ENCODE results near the gene NPHP4.

NPHP4 gene

DNA sequence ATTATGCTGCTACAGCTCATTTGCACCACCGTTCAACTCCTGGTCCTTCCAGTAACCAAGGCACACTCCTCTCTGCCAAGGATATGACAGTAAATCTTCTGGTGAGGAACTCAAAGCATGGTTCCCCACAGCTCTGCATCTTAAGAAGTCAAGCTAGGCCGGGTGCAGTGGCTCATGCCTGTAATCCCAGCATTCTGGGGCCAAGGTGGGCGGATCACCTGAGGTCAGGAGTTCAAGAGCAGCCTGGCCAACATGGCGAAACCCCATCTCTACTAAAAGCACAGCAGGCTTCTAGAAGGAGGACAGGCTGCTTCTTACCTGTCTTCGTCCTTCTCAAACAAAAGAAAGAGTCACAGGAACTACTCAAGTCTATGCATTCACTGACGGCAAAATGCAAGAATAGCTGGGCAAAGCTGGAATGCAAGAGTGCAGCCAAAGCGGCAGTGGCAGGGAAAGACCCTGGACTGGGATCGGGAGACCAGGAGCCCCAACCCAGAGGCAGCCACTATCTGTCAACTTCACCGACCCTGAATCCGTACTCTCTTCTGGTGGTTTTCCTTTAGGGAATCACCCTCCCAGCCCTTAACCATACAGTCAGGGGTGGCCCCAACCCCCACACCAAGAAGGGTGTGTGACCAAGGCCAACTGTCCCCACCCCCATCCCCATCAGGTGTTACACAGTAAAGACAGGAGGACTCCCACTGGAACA, 75.5 kb downstream of the NPHP4 start:
- no peaks in the 10 kb centered on the region for H3K36me3 ChIP-seq (replicated peaks)
- no peak for DNase-seq
- TF ChIP-seq, protein P1, sequence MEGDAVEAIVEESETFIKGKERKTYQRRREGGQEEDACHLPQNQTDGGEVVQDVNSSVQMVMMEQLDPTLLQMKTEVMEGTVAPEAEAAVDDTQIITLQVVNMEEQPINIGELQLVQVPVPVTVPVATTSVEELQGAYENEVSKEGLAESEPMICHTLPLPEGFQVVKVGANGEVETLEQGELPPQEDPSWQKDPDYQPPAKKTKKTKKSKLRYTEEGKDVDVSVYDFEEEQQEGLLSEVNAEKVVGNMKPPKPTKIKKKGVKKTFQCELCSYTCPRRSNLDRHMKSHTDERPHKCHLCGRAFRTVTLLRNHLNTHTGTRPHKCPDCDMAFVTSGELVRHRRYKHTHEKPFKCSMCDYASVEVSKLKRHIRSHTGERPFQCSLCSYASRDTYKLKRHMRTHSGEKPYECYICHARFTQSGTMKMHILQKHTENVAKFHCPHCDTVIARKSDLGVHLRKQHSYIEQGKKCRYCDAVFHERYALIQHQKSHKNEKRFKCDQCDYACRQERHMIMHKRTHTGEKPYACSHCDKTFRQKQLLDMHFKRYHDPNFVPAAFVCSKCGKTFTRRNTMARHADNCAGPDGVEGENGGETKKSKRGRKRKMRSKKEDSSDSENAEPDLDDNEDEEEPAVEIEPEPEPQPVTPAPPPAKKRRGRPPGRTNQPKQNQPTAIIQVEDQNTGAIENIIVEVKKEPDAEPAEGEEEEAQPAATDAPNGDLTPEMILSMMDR (IDR thresholded peaks at IDR 0.05; ENCODE audit: low read depth, low read length, missing control alignments) = no peak
- no peak overlapping the region for H3K4me3 ChIP-seq (ENCODE audit: low read depth, low read length)
- no peaks in the 10 kb centered on the region for H3K27me3 ChIP-seq (replicated peaks)
- in situ Hi-C loops (cut with HindIII; ENCODE audit: low pct_ligation_motif_present, low sequenced_read_pairs) = no loop called here
- H3K27ac ChIP-seq = no peak overlapping the region

DNA sequence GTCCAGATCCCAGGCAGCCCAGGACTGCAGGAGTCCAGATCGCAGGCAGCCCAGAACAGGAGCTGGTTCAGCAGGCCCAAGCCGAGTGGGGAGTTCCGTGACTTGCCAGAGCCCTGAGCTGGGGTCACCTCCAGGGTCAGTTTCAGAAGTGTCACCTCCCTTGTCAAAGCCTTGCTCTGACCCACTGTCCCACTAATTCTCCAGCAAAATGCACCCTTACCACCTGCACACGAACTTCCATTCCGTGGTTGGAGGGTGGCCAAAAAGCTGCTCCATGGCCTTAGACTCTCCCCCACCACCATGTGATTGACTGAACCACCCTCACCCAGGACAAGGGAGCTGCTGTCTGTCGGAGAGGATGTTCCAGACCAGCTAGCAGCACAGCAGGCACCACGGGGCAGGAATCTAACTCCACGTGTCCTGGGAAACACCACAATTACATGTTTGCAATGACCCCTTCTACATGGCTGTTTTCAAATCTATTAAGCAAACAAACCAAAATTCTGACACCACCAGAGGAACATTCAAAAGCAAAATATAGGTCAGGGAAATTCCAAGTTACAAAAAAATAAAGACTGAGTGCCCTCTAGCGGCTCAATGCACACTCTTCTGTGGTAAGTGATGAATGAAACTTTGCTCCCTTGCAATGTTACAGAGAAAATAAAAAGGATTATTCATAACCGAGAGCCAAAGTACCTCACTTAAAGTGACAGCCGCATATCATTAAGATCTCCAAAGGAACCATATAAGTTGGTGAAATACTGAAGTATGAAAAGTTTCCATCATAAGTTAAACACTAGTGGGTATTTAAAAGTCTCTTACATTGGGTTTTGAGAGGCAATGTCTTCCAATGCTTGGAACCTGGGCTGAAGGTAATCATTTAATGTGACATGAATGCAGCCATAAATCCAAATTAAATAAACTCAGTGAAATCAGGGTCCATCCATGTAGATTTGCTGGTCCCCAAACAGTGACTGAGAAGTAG, 76.3 kb downstream of the NPHP4 start:
- peak; percentile 58 for DNase-seq
- TF ChIP-seq, protein P1 (IDR thresholded peaks at IDR 0.05; ENCODE audit: low read depth, low read length, missing control alignments) = peak; percentile 79
- H3K36me3 ChIP-seq (replicated peaks) = no peaks in the 10 kb centered on the region
- H3K27me3 ChIP-seq (replicated peaks) = no peaks in the 10 kb centered on the region
- H3K27ac ChIP-seq = no peak overlapping the region
- H3K4me3 ChIP-seq (ENCODE audit: low read depth, low read length) = no peak overlapping the region
- in situ Hi-C loops (cut with HindIII; ENCODE audit: low pct_ligation_motif_present, low sequenced_read_pairs) = no loop called here

DNA sequence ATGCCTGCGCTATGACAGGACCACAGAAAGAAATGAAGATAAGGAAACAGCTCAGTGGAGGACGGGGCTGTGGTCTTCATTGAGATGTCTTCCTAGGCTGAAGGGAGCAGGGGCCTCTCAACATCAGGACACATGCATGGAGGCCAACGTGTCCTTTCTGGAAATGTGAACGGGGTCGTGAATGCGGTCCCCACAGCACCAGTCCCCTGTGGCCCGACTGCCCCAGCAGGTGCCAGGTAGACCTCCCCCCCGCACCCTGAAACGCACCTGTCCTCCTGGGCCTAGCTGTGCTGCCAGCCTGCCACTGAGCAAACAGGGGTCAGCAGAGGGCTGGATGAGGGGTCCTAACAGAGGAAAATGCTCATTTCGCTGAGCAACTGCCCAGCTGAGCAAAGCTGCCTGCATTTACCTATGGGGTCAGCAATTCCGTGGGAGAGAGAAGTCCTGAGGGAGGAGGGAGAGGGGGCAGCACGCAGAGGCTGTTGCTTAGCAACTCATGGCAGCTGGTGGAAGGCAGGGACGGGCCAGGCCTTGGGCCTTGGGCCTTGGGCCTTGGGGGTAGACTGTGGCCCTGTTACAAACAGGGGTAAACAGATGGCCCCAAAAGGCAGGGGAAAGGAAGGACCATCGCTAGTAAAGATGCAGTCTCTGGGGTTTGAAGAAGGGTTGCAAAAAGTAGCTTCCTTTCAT, 77.4 kb downstream of the NPHP4 start:
- no peak for DNase-seq
- H3K36me3 ChIP-seq (replicated peaks) = no peaks in the 10 kb centered on the region
- H3K4me3 ChIP-seq (ENCODE audit: low read depth, low read length) = no peak overlapping the region
- in situ Hi-C loops (cut with HindIII; ENCODE audit: low pct_ligation_motif_present, low sequenced_read_pairs) = no loop called here
- TF ChIP-seq, protein P1 (IDR thresholded peaks at IDR 0.05; ENCODE audit: low read depth, low read length, missing control alignments) = no peak
- H3K27ac ChIP-seq = no peak overlapping the region
- no peaks in the 10 kb centered on the region for H3K27me3 ChIP-seq (replicated peaks)

DNA sequence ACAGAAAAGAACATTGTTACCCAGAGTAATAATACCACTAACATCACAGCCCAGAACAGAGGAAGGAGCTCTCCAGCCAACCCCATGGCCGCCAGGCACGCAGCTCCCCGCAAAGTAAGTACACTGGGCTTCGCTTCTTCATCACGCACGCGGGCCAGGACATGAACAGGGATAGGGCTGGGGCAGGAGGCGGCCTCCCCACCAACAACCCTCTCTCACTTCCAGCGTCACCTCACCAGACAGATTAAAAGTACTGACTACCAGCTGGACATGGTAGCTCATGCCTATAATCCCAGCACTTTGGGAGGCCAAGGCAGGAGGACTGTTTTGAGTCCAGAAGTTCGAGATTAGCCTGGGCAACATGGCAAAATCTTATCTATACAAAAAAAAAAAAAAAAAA, 78.3 kb downstream of the NPHP4 start:
- H3K27ac ChIP-seq = no peak overlapping the region
- H3K36me3 ChIP-seq (replicated peaks) = no peaks in the 10 kb centered on the region
- TF ChIP-seq, protein P1 (IDR thresholded peaks at IDR 0.05; ENCODE audit: low read depth, low read length, missing control alignments) = no peak
- DNase-seq = no peak
- no peak overlapping the region for H3K4me3 ChIP-seq (ENCODE audit: low read depth, low read length)
- in situ Hi-C loops (cut with HindIII; ENCODE audit: low pct_ligation_motif_present, low sequenced_read_pairs) = no loop called here
- no peaks in the 10 kb centered on the region for H3K27me3 ChIP-seq (replicated peaks)

DNA sequence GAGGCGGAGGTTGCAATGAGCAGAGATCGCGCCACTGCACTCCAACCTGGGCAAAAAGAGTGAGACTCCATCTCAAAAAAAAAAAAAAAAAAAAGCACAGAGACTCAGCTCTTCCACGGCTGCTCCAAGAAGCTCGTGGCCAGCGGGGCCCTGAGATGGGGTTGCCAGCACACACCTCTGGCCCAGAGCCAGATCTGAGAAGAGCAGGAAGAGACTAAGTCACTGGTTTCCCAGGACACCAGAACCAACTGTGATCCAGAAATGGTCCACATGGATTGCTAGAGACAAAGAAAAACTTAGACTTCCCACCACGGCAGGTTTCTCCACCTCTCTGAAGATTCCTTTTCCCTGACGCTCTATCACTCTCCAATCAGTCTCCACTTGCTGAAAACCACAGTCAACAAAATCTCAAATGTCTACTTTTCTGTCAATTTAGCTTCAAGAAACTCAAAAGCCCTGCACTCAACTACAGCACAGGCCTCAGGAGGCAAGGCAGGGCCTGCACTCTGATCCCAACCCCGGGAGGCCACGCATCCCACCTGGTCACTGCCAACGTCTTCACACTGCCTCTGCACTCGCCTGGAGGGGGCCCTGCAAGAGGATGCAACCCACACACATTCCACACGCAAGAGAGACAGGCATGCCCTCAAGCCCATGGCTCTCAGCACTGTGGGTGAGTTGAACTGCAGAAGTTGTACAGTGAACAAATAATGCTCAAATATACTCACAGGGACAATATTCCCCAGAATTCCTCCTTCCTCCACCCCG, 79.0 kb downstream of the NPHP4 start:
- Histone ChIP-seq H3K36me3 (replicated peaks) (no peaks in the 10 kb centered on the region), H3K4me3 (ENCODE audit: low read depth, low read length) (no peak overlapping the region), H3K27ac (no peak overlapping the region), H3K27me3 (replicated peaks) (no peaks in the 10 kb centered on the region)
- TF ChIP-seq, protein P1 (IDR thresholded peaks at IDR 0.05; ENCODE audit: low read depth, low read length, missing control alignments) = peak; percentile 8
- in situ Hi-C loops (cut with HindIII; ENCODE audit: low pct_ligation_motif_present, low sequenced_read_pairs) = no loop called here
- DNase-seq = no peak

All from brain microvascular endothelial cell (primary cell).